ENCODE results near the gene A3GALT2.

The A3GALT2 gene

GRCh38 chr1:33280091-33280661 is 40.7 kb downstream of the A3GALT2 start:
- no peak for DNase-seq (ENCODE audit: low spot score)
- TF ChIP-seq CTCF (conservative IDR thresholded peaks at IDR 0.05; ENCODE audit: low read depth): no peak
- no peak overlapping the region for H3K27ac ChIP-seq
- CTCF ChIA-PET: interaction anchor here (0.7 kb wide), 1 partner anchor 32 kb away, joined by 3 read pairs; no protein-coding TSS in a partner anchor
- POLR2A ChIA-PET (ENCODE audit: low non-redundant PET): no interaction called here

GRCh38 chr1:33277488-33278084 is 43.3 kb downstream of the A3GALT2 start:
- ChIA-PET POLR2A (ENCODE audit: low non-redundant PET) (no interaction called here), CTCF (interaction anchor here (1.6 kb wide), 1 partner anchor 18 kb away, joined by 10 read pairs; no protein-coding TSS in a partner anchor)
- DNase-seq (ENCODE audit: low spot score): no peak
- H3K27ac ChIP-seq: peak overlapping the region; percentile 2; the same call in 1 of the 2 replicates
- no peak for TF ChIP-seq CTCF (conservative IDR thresholded peaks at IDR 0.05; ENCODE audit: low read depth)

GRCh38 chr1:33276573-33277298 is 44.2 kb downstream of the A3GALT2 start:
- no peak overlapping the region for H3K27ac ChIP-seq
- no peak for TF ChIP-seq CTCF (conservative IDR thresholded peaks at IDR 0.05; ENCODE audit: low read depth)
- ChIA-PET POLR2A (ENCODE audit: low non-redundant PET) (no interaction called here), CTCF (no interaction called here)
- no peak for DNase-seq (ENCODE audit: low spot score)

GRCh38 chr1:33275706-33276572 is 45.0 kb downstream of the A3GALT2 start:
- DNase-seq (ENCODE audit: low spot score): no peak
- no peak for TF ChIP-seq CTCF (conservative IDR thresholded peaks at IDR 0.05; ENCODE audit: low read depth)
- CTCF ChIA-PET: no interaction called here
- no peak overlapping the region for H3K27ac ChIP-seq
- POLR2A ChIA-PET (ENCODE audit: low non-redundant PET): no interaction called here

GRCh38 chr1:33275195-33275594 is 45.7 kb downstream of the A3GALT2 start:
- POLR2A ChIA-PET (ENCODE audit: low non-redundant PET): no interaction called here
- CTCF ChIA-PET: no interaction called here
- DNase-seq (ENCODE audit: low spot score): no peak
- TF ChIP-seq CTCF (conservative IDR thresholded peaks at IDR 0.05; ENCODE audit: low read depth): no peak
- H3K27ac ChIP-seq: no peak overlapping the region

GRCh38 chr1:33274446-33274845 is 46.5 kb downstream of the A3GALT2 start:
- no peak for DNase-seq (ENCODE audit: low spot score)
- POLR2A ChIA-PET (ENCODE audit: low non-redundant PET): no interaction called here
- H3K27ac ChIP-seq: no peak overlapping the region
- CTCF ChIA-PET: no interaction called here
- no peak for TF ChIP-seq CTCF (conservative IDR thresholded peaks at IDR 0.05; ENCODE audit: low read depth)

All from RWPE1 (cell line).